Lower leg skin (tissue), 3 donors: ENCODE data around the gene CPN1.

Experiments used
- CTCF ChIP-seq, 3 donors: fragments of 450-650 bp; IDR thresholded peaks; one replicate each; pipeline ENCODE4 v1.5.1; 2016; ENCODE audit warnings: antibody characterized with exemption in 3 of 3, mild to moderate bottlenecking in 3 of 3, moderate library complexity in 2 of 3
- POLR2A ChIP-seq, 2 donors: fragments of 450-650 bp; IDR thresholded peaks; one replicate each; pipeline ENCODE4 v1.6.1; 2016 to 2017; ENCODE audit warnings: antibody characterized with exemption in 2 of 2, mild to moderate bottlenecking in 1 of 2, moderate library complexity in 1 of 2

- TF ChIP-seq POLR2A (IDR thresholded peaks at IDR 0.05) (no peak), CTCF (IDR thresholded peaks at IDR 0.05) (no peak)
Measured at GRCh38 chr10:100109670-100110069, 28.0 kb upstream of the CPN1 start.
